ENCODE measurements around the gene M1AP.

GRCh38 chr2:74562126-74562775, 85.9 kb downstream of the M1AP start:
- TF ChIP-seq CTCF (conservative IDR thresholded peaks at IDR 0.05 in 1 of 2, IDR thresholded peaks at IDR 0.05 in 1 of 2; ENCODE audit: low read depth in 1 of 2, low read length in 2 of 2) (no peak), EZH2 (IDR thresholded peaks at IDR 0.05; ENCODE audit: low read length, missing control alignments) (no peak)

Measured in fibroblast of lung (primary cell).